Neural cell (in vitro differentiated cells): Measurements from ENCODE around the gene SIGLEC9. TPM values are rescaled to one million over a fixed set of nuclear protein-coding genes. Genes with fewer than 3 reads are reported as not detected.

Source experiments
- H2AFZ ChIP-seq: fragments of 200-600, 300-800 bp; sonication (generic), shearing (Covaris generic); 2 replicates; pipeline ENCODE4 v1.6.0; 2014; ENCODE audit warnings: low read depth, mild to moderate bottlenecking, antibody characterized with exemption, low read length, moderate library complexity
- H3F3A ChIP-seq: fragments of 200-600 bp; shearing (Covaris generic); 2 replicates; pipeline ENCODE4 v1.6.1; 2016; ENCODE audit warnings: mild to moderate bottlenecking, moderate library complexity, mixed read lengths, antibody characterized with exemption, low read length; ENCODE audit not compliant: insufficient read depth, poor library complexity, severe bottlenecking
- H3K27ac ChIP-seq: fragments of 200-600, 300-800 bp; sonication (generic), shearing (Covaris generic); 2 replicates; pipeline ENCODE4 v1.5.1; 2014; ENCODE audit warnings: mild to moderate bottlenecking, low read length, moderate library complexity
- H3K27me3 ChIP-seq: fragments of 300-800, 200-600 bp; sonication (generic), shearing (Covaris generic); 2 replicates; pipeline ENCODE4 v1.6.0; 2014; ENCODE audit warnings: mild to moderate bottlenecking, low read depth, low read length, moderate library complexity; ENCODE audit not compliant: insufficient read depth
- H3K36me3 ChIP-seq: fragments of 300-800, 200-600 bp; sonication (generic), shearing (Covaris generic); 2 replicates; pipeline ENCODE4 v1.5.1; 2014; ENCODE audit warnings: mild to moderate bottlenecking, antibody characterized with exemption, low read length, moderate library complexity; ENCODE audit not compliant: insufficient read depth
- H3K4me2 ChIP-seq: fragments of 300-800, 200-600 bp; sonication (generic), shearing (Covaris generic); 2 replicates; pipeline ENCODE4 v1.6.0; 2014; ENCODE audit warnings: mild to moderate bottlenecking, low read length
- H3K4me3 ChIP-seq: fragments of 300-800, 200-600 bp; sonication (generic), shearing (Covaris generic); 2 replicates; pipeline ENCODE4 v1.5.1; 2014; ENCODE audit warnings: mild to moderate bottlenecking, low read length, moderate library complexity
- H3K79me2 ChIP-seq: fragments of 200-600 bp; shearing (Covaris generic); replicated peaks from 2 replicates; pipeline ENCODE4 v1.6.0; 2014; ENCODE audit warnings: mild to moderate bottlenecking, low read length, moderate library complexity; ENCODE audit not compliant: insufficient read depth
- H3K9ac ChIP-seq: fragments of 300-800, 200-600 bp; sonication (generic), shearing (Covaris generic); 2 replicates; pipeline ENCODE4 v1.6.1; 2016; ENCODE audit warnings: mild to moderate bottlenecking, low read length, mixed read lengths
- H3K9me2 ChIP-seq: fragments of 200-600 bp; shearing (Covaris generic); 2 replicates; pipeline ENCODE4 v1.6.1; 2016; ENCODE audit warnings: mild to moderate bottlenecking, low read length, mixed read lengths; ENCODE audit not compliant: insufficient read depth
- H3K9me3 ChIP-seq: fragments of 200-600, 300-800 bp; sonication (generic), shearing (Covaris generic); 2 replicates; pipeline ENCODE4 v1.6.1; 2016; ENCODE audit warnings: mild to moderate bottlenecking, mixed run types, low read length, moderate library complexity, mixed read lengths
- H4K20me1 ChIP-seq: fragments of 200-600 bp; shearing (Covaris generic); 2 replicates; pipeline ENCODE4 v1.6.1; 2016; ENCODE audit warnings: mild to moderate bottlenecking, mixed run types; ENCODE audit not compliant: insufficient read depth
- CTCF ChIP-seq: fragments of 450-650 bp; IDR thresholded peaks from 2 replicates; pipeline ENCODE4 v1.5.1; 2014; ENCODE audit warnings: antibody characterized with exemption, mild to moderate bottlenecking, moderate library complexity; ENCODE audit not compliant: poor library complexity, severe bottlenecking
- EP300 ChIP-seq: fragments of 450-650 bp; conservative IDR thresholded peaks from 2 replicates; pipeline ENCODE4 v1.6.1; 2014; ENCODE audit warnings: antibody characterized with exemption, mild to moderate bottlenecking, moderate library complexity; ENCODE audit not compliant: poor library complexity, severe bottlenecking
- EZH2 ChIP-seq: fragments of 200-600, 300-800 bp; shearing (Covaris generic), sonication (generic); IDR thresholded peaks from 2 replicates; pipeline ENCODE4 v1.6.1; 2014; ENCODE audit warnings: antibody characterized with exemption, low read length, borderline replicate concordance, mild to moderate bottlenecking; ENCODE audit not compliant: insufficient read depth, poor library complexity, severe bottlenecking
- MXI1 ChIP-seq: fragments of 450-650 bp; conservative IDR thresholded peaks from 2 replicates; pipeline ENCODE4 v1.6.1; 2014; ENCODE audit warnings: antibody characterized with exemption, mild to moderate bottlenecking; ENCODE audit not compliant: poor library complexity, severe bottlenecking
- POLR2AphosphoS5 ChIP-seq: IDR thresholded peaks from 2 replicates; pipeline ENCODE4 v1.6.1; 2012
- RAD21 ChIP-seq: fragments of 450-650 bp; conservative IDR thresholded peaks from 2 replicates; pipeline ENCODE4 v1.6.1; 2014; ENCODE audit warnings: antibody characterized with exemption, mild to moderate bottlenecking, moderate library complexity
- SMC3 ChIP-seq: fragments of 450-650 bp; conservative IDR thresholded peaks from 2 replicates; pipeline ENCODE4 v1.6.1; 2014; ENCODE audit warnings: antibody characterized with exemption, mild to moderate bottlenecking, moderate library complexity; ENCODE audit not compliant: poor library complexity
- TAF1 ChIP-seq: IDR thresholded peaks from 2 replicates; pipeline ENCODE4 v1.6.1; 2012; ENCODE audit warnings: low read depth
- polyA plus RNA-seq: library from polyadenylated mRNA; depleted of rRNA; stranded (reverse); fragments of >200 nt; gene quantifications from 2 replicates; pipeline ENCODE4 v1.2.3, GENCODE V29; 2014
- TF ChIP-seq, protein P1 (sequence below): IDR thresholded peaks from 2 replicates; pipeline ENCODE4 v1.6.1; 2012; ENCODE audit warnings: borderline replicate concordance

SIGLEC9 gene
- polyA plus RNA-seq, 1 donor from 2014 or later: not detected

DNA sequence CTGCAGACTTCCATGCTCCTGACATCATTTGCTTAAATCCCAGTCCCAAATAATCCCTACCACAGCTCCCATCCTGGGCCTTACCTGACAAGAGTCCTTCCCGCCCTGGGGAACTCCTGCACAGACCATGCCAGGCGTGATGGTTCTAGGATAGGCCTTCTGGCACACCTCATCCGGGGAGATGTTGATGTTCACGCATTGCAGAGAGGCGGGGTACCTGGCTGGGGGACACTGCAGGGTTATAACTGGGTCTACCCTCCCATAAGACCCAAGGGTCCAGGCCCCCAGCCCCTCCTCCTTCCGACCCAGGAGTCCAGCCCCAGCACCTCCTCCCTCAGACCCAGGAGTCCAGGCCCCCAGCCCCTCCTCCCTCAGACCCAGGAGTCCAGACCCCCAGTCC, 46.0 kb upstream of the SIGLEC9 start:
- Histone ChIP-seq H3F3A (no peaks in the 10 kb centered on the region), H3K9ac (no peak overlapping the region)

DNA sequence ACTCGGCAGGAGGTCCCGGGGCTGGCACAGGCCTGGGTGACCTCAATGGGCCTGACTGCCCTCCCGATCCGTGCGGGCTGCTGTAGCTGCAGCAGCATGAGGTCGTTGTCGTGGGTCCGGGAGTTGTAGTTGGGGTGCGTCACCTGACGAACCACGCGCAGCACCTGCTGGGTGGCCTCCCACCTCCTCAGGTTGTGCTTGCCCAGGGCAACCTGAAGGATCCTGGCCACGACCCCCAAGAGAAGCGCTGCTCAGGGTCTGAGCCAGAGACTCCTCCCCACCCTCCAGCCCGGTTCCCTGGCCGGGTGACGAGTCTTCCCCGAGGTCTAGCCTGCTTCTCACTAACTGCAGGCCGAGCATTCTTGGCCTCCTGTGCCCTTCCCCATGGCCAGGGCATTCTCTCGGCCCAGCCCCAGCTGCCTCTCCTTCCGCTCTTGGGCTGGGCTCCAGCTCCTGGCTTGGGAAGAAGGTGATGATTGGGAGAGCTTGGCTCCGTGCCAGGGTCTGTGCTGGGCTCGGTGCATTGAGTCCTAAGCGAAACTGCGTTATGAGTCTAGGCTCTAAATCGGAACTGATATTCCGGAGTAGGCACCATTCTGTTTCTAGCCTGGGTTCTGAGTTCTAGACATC, 45.1 kb upstream of the SIGLEC9 start:
- H3K9ac ChIP-seq: no peak overlapping the region
- H3K4me2 ChIP-seq: no peak overlapping the region
- no peak overlapping the region for H2AFZ ChIP-seq
- no peaks in the 10 kb centered on the region for H3K27me3 ChIP-seq
- no peaks in the 10 kb centered on the region for H3K9me3 ChIP-seq
- H3K27ac ChIP-seq: no peak overlapping the region
- H3K36me3 ChIP-seq: no peaks in the 10 kb centered on the region
- no peaks in the 10 kb centered on the region for H4K20me1 ChIP-seq
- no peaks in the 10 kb centered on the region for H3K9me2 ChIP-seq
- no peaks in the 10 kb centered on the region for H3K79me2 ChIP-seq
- H3K4me3 ChIP-seq: no peak overlapping the region
- H3F3A ChIP-seq: no peaks in the 10 kb centered on the region
- TF ChIP-seq EP300 (no peak), TAF1 (no peak), CTCF (no peak), EZH2 (no peak), SMC3 (no peak), MXI1 (no peak), RAD21 (no peak)
- TF ChIP-seq, protein P1, sequence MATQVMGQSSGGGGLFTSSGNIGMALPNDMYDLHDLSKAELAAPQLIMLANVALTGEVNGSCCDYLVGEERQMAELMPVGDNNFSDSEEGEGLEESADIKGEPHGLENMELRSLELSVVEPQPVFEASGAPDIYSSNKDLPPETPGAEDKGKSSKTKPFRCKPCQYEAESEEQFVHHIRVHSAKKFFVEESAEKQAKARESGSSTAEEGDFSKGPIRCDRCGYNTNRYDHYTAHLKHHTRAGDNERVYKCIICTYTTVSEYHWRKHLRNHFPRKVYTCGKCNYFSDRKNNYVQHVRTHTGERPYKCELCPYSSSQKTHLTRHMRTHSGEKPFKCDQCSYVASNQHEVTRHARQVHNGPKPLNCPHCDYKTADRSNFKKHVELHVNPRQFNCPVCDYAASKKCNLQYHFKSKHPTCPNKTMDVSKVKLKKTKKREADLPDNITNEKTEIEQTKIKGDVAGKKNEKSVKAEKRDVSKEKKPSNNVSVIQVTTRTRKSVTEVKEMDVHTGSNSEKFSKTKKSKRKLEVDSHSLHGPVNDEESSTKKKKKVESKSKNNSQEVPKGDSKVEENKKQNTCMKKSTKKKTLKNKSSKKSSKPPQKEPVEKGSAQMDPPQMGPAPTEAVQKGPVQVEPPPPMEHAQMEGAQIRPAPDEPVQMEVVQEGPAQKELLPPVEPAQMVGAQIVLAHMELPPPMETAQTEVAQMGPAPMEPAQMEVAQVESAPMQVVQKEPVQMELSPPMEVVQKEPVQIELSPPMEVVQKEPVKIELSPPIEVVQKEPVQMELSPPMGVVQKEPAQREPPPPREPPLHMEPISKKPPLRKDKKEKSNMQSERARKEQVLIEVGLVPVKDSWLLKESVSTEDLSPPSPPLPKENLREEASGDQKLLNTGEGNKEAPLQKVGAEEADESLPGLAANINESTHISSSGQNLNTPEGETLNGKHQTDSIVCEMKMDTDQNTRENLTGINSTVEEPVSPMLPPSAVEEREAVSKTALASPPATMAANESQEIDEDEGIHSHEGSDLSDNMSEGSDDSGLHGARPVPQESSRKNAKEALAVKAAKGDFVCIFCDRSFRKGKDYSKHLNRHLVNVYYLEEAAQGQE: no peak

More for the DNA sequence above, 46.0 kb upstream of the SIGLEC9 start:
- no peaks in the 10 kb centered on the region for H3K79me2 ChIP-seq
- no peak overlapping the region for H3K4me3 ChIP-seq
- H3K4me2 ChIP-seq: no peak overlapping the region
- no peaks in the 10 kb centered on the region for H3K27me3 ChIP-seq
- no peaks in the 10 kb centered on the region for H3K36me3 ChIP-seq
- H3K27ac ChIP-seq: no peak overlapping the region
- no peaks in the 10 kb centered on the region for H4K20me1 ChIP-seq
- H3K9me3 ChIP-seq: peaks cover 7% of the 10 kb centered on the region
- no peak overlapping the region for H2AFZ ChIP-seq
- no peak for TF ChIP-seq MXI1
- TF ChIP-seq, protein P1: no peak
- TF ChIP-seq SMC3: no peak
- TF ChIP-seq RAD21: no peak
- no peak for TF ChIP-seq EZH2
- no peak for TF ChIP-seq POLR2AphosphoS5
- TF ChIP-seq TAF1: no peak
- TF ChIP-seq CTCF: no peak
- TF ChIP-seq EP300: no peak
- no peaks in the 10 kb centered on the region for H3K9me2 ChIP-seq
